GM21737 (cell line): ENCODE results near the gene PXMP2.

Experiments used
- ATAC-seq: cut with Tn5 transposase; IDR thresholded peaks from one replicate; pipeline ENCODE4 v1.9.1; 2021; ENCODE audit warnings: mild to moderate bottlenecking, moderate library complexity; ENCODE audit not compliant: unreplicated experiment

The PXMP2 gene

GRCh38 chr12:132660052-132660451 is 27.3 kb upstream of the PXMP2 start:
- ATAC-seq = no peak

GRCh38 chr12:132660996-132661395 is 26.4 kb upstream of the PXMP2 start:
- ATAC-seq = no peak

- no peak for ATAC-seq
These were observed 25.4 kb upstream of the PXMP2 start for GRCh38 chr12:132661972-132662371.

- ATAC-seq = no peak
These were observed 24.3 kb upstream of the PXMP2 start for GRCh38 chr12:132662901-132663755.

- no peak for ATAC-seq
These were observed 22.9 kb upstream of the PXMP2 start for GRCh38 chr12:132664206-132665148.

- no peak for ATAC-seq
These were observed 22.3 kb upstream of the PXMP2 start for GRCh38 chr12:132665149-132665491.

- no peak for ATAC-seq
These were observed 21.6 kb upstream of the PXMP2 start for GRCh38 chr12:132665794-132666193.

- ATAC-seq = no peak
These were observed 18.9 kb upstream of the PXMP2 start for GRCh38 chr12:132668191-132669088.

GRCh38 chr12:132669166-132669879 is 18.1 kb upstream of the PXMP2 start:
- no peak for ATAC-seq

- ATAC-seq = no peak
These were observed 15.3 kb upstream of the PXMP2 start for GRCh38 chr12:132672116-132672515.

- ATAC-seq = no peak
These were observed 14.7 kb upstream of the PXMP2 start for GRCh38 chr12:132672678-132673077.

- ATAC-seq = no peak
These were observed 13.9 kb upstream of the PXMP2 start for GRCh38 chr12:132673288-132674179.

GRCh38 chr12:132674561-132674960 is 12.8 kb upstream of the PXMP2 start:
- no peak for ATAC-seq

- no peak for ATAC-seq
These were observed 11.5 kb upstream of the PXMP2 start for GRCh38 chr12:132675757-132676432.

- no peak for ATAC-seq
These were observed 9.9 kb upstream of the PXMP2 start for GRCh38 chr12:132677492-132677891.

GRCh38 chr12:132685400-132685799 is 2.0 kb upstream of the PXMP2 start:
- ATAC-seq = no peak

GRCh38 chr12:132686825-132687210 is 569 bp upstream of the PXMP2 start:
- peak; percentile 27 for ATAC-seq

GRCh38 chr12:132689227-132689626 is 1.8 kb downstream of the PXMP2 start:
- no peak for ATAC-seq

GRCh38 chr12:132690112-132690511 is 2.7 kb downstream of the PXMP2 start:
- ATAC-seq = no peak
